ENCODE results near the gene FKBP9.

Gene FKBP9

GRCh38 chr7:33009734-33010133 lies 52.5 kb downstream of the FKBP9 start:
- DNase-seq (ENCODE audit: low read depth): no peak

DNA sequence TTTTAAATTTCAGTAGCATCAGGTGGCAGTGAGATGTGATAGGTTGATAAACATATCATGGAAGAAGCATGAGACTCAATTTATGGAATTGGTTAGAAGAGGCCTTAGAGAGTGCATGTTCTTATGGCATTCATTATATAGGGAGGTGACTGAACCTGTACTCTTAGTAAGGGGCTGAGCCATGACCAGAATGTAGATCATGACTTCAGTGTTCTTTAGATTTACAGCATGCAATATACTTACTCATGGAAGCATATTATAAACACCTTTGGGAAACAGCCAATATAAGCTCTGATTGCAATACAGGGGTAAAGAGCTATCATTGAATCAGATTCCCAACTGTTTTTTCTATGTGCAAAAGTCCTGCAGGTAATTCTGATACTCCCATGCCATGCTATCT lies 55.1 kb downstream of the FKBP9 start:
- DNase-seq (ENCODE audit: low read depth): no peak

DNA sequence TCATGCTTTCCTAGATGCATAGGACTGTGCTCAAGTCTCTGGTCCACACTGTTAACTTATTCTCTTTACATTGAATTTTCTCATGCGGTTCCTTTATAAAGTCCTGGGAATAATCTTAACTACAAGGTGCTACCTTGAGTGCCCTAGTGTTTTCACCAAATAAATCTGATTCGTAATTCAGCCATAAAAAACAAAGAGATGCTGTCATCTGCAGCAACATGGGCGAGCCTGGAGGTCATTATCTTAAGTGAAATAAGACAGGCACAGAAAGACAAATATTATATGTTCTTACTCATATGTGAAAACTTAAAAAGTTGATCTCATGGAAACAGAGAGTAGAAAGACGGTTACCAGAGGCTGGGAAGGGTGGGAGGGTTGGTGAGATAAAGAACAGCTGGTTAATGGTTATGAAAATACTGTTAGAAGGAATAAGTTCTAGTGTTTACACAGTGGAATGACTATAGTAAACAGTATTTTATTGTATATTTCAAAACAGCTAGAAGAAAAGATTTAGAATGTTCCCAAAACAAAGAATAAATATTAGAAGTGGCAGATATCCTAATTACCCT lies 67.0 kb downstream of the FKBP9 start:
- no peak for DNase-seq (ENCODE audit: low read depth)

GRCh38 chr7:33035776-33036175 lies 78.5 kb downstream of the FKBP9 start:
- DNase-seq (ENCODE audit: low read depth): no peak

DNA sequence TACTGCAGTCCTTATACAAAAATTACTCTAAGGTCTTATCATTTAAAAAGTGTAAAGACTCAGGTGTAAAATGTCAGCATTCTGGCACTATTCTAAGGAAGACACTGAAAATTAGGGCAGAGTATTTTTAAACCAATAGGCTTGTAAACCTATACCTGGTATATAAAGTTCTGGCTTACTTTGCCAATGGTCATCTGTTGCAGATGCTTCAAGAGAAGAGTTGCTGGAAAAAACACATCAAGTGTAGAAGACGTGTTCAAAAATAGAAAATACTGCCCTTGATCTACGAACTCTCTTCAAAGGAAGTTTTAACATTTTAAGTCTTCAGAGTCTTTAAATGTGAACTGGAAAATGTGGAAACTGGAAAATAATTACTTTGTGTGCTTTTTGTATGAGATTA lies 81.4 kb downstream of the FKBP9 start:
- DNase-seq (ENCODE audit: low read depth): no peak

DNA sequence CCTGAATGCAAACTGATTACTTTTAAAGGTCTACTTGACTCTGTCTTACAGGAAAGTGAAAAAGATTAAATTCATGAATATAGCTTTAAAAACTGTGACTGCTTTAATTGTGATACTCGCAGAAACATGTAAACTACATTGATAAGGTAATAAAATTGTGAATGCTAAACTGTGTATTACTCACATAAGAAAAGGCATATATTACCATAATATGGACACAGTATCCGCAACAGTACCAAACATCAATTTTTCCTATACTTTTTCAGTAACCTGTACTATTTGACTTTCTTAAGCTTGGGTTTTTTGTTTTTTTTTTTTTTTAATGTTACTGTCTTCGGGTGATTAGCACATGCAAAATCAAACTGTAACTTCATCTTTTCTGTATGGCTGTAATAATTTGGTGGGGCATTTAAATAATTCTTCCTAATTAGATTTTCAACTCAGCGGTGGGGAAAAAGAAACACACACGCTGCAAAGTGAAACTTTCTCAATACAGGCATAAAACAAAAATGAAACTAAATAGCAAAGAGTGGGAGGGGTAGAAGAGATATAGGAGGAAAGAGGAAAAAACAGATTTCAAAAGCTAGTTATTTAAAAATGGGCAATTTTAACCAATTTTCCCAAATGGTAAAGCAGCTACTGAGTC lies 82.1 kb downstream of the FKBP9 start:
- DNase-seq (ENCODE audit: low read depth): no peak

GRCh38 chr7:33039903-33040292 lies 82.7 kb downstream of the FKBP9 start:
- DNase-seq (ENCODE audit: low read depth): no peak

DNA sequence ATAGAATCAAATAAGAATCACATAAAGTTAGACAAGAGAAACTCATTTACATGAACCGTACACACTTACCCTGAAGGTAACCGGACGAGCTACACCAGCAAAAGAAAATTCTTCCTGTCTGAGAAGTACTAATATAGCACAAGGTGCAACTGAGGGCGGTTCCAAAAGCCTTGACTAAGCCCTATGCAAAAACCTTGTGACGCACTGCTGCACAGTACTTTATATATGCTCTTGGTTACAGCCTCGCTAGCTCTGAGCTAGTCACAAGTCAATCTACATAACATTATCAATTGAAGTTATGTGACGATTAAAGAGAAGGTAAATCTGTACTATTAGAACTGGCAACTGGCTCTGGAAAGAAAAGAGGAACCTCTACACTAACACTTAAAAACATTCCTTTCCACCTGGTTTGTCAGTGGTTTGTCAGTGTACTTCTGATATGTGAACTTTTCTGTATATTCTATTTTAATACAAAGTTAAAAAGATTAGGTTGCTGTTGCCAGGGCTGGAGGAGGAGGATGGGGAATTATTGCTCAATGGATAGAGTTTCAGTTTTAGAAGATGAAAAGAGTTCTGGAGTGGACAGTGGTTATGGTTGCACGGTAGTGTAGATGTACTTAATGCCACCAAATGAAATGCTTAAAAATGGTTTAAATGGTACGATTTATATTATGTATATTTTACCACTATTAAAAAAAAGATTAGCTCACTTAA lies 83.7 kb downstream of the FKBP9 start:
- peak; percentile 17 for DNase-seq (ENCODE audit: low read depth)

GRCh38 chr7:33041631-33042428 lies 84.6 kb downstream of the FKBP9 start:
- DNase-seq (ENCODE audit: low read depth): no peak

DNA sequence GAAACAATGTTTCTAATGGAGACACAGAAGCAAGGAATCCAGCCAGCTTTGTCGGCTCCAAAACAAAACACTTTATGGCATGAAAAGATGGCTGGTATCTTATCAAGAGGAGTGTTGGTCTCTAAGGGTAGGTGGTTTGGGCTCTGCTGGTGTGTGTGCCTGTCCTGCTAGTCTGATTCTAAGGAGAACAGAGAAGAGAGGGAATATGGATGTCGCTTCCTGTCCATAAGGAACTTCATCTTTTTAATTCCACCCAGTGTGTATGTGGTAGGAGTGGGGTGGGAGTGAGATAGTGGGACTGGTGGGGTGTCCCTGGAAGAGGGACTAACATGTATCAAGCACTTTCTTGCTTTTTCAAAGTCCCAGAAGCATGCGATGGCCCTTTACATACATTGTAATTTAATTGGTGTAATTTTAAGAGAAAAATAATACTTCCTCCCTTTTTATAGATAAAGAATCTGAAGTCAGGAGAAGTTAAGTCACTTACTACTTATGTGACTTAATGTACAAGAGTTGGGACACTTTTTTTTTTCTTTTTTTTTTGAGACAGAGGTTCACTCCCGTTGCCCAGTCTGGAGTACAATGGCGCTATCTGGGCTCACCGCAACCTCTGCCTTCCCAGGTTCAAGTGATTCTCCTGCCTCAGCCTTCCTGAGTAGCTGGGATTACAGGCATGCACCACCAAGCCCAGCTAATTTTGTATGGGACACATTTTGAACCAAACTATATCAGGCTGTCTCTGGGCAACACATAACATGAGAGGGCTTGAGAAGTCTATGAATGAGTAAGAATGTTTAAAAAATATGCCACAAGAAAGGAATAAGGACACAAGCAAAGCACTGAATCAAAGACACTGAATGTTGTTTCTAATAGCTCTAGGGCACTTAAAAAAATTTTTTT lies 86.5 kb downstream of the FKBP9 start:
- no peak for DNase-seq (ENCODE audit: low read depth)

DNA sequence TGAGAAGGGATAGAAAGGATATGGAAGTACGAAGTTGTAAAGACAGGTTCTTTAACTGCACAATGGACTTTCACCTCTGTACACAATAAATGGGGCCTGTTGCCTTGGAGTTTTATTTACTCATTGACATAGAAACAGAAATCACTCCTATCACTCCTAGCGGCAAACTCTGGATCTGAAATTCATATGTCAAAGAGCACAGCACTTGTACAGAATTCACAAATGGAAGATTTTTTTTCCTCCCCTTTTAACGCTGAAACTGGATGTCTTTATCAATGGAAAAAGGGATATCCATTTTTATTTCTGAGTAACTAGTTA lies 87.1 kb downstream of the FKBP9 start:
- DNase-seq (ENCODE audit: low read depth): no peak

GRCh38 chr7:33044986-33045385 lies 87.7 kb downstream of the FKBP9 start:
- DNase-seq (ENCODE audit: low read depth): no peak

DNA sequence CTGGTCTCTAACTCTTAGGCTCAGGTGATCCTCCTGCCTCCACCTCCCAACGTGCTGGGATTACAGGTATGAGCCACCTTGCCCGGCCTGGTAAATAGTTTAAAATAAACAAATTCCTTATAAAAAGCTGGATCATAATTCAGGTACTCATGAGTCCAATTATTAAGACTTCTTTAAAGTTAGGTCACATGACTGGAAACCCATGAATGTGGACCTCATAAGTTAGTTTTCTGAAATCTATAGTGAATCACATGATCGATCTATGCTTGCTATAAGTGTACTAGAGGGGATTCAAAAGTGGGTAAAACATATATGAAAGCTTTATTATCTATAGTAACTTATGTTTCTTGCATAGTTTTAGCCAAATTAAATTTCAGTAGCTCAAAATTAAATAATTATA lies 91.0 kb downstream of the FKBP9 start:
- no peak for DNase-seq (ENCODE audit: low read depth)

- no peak for DNase-seq (ENCODE audit: low read depth)
These were observed 91.5 kb downstream of the FKBP9 start for GRCh38 chr7:33048704-33049103.

DNA sequence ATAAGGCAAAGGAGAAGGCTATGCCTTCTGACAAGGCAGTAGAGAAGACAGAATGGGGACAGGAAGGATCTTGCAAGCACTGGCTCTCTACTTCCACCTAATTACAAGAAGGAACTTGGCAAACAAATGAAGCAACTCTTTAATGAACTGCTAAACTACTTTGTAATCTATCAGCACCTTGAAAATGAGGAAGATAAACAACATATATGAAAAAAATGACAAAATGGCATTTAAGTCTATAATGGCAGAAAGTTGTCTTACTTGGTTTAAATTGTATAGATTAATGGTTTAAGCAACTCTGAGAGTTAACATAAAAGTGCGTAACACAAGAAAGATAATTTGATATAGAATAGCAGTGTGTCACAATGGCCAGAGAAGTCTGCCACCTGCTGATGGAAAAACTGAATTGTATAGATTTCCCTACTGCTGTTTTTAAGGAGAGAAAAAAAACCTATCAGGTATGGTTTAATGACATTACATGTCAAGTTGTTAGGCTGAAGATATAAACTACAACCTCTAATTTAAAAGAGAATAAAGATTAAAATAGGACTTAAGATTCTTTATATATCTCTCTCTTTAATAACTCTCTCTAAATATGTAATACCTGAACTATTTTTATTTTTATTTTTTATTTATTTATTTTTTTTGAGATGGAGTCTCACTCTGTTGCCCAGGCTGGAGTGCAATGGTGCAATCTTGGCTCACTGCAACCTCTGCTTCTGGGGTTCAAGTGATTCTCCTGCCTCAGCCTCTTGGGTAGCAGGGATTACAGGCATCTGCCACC lies 93.5 kb downstream of the FKBP9 start:
- DNase-seq (ENCODE audit: low read depth): no peak

DNA sequence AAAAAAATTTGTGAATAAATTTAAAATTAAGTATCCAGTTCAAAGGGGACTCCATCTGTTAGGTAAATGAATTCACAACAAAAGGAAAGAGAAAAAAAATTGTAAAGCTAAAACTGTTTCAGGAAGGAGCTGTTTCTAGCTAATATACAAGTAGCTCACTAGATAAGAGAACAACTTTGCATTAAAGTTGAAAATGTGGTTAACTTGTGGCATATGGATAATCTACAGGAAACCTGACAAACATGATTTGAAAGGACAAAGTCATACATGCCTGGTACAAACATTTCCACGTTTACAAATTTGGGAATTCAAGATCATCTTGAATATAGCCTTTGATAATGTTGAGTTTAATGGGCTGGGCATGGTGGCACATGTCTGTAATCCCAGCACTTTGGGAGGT lies 96.5 kb downstream of the FKBP9 start:
- DNase-seq (ENCODE audit: low read depth): no peak

GRCh38 chr7:33054261-33054964 lies 97.2 kb downstream of the FKBP9 start:
- DNase-seq (ENCODE audit: low read depth): no peak

DNA sequence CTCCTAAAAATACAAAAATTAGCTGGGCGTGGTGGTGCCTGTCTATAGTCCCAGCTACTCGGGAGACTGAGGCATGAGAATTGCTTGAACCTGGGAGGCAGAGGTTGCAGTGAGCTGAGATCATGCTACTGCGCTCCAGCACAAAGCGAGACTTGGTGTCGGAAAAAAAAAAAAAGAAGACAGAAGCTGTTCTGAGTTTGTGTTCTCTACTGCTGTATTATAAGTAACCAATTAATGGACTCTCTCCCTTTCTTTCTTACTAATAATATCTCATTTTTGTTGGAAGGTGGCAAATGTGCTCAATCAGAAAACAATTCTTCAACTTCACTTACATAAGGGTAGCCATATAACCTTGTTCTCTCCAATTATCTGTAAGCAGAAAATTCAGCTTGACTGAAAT lies 97.9 kb downstream of the FKBP9 start:
- DNase-seq (ENCODE audit: low read depth): no peak
